SK-N-SH (cell line): ENCODE data around the gene ZNF664. TPM values are rescaled to one million over a fixed set of nuclear protein-coding genes. Genes with fewer than 3 reads are reported as not detected.

Experiments
- CTCF ChIA-PET: fragments of 300-600, 350-600 bp; formaldehyde crosslinking; extraction: SDS; loops from one replicate; lab custom pipeline; 2021; lab: Yijun Ruan, JAX
- POLR2A ChIA-PET: fragments of 350-600 bp; sonication (Branson Sonifier 250); formaldehyde crosslinking; extraction: SDS; loops from one replicate; lab custom pipeline; 2020; ENCODE audit warnings: antibody characterized with exemption, inconsistent platforms; lab: Yijun Ruan, JAX
- DNase-seq: peaks from one replicate; pipeline ENCODE4 v3.0.0; 2012
- H2AFZ ChIP-seq: fragments of 200-600 bp; sonication (generic); 2 replicates; pipeline ENCODE4 v1.8.1; 2016; ENCODE audit warnings: antibody characterized with exemption, mild to moderate bottlenecking, low read depth
- H3F3A ChIP-seq: fragments of 200-600 bp; sonication (generic); replicated peaks from 2 replicates; pipeline ENCODE3; 2016; ENCODE audit warnings: antibody characterized with exemption, mild to moderate bottlenecking; ENCODE audit not compliant: insufficient read depth
- H3K27ac ChIP-seq, 2 experiments: fragments of 200-500 bp in 1 of 2; fragments of 200-600 bp in 1 of 2; sonication (Bioruptor generic) in 1 of 2; sonication (generic), shearing (Covaris generic) in 1 of 2; 2 replicates each; pipeline versions ENCODE4 v1.5.1 to v1.6.1; 2014 to 2016; ENCODE audit warnings: low read depth in 2 of 2, inconsistent platforms in 1 of 2, low read length in 1 of 2, mild to moderate bottlenecking in 1 of 2, mixed read lengths in 1 of 2
- H3K27me3 ChIP-seq: fragments of 200-600 bp; sonication (generic), shearing (Covaris generic); 2 replicates; pipeline ENCODE4 v1.6.1; 2016; ENCODE audit warnings: mixed run types; ENCODE audit not compliant: insufficient read depth
- H3K36me3 ChIP-seq, 2 experiments: fragments of 200-500 bp in 1 of 2; fragments of 200-600 bp in 1 of 2; sonication (Bioruptor generic) in 1 of 2; sonication (generic) in 1 of 2; replicated peaks in 1 of 2; 2 replicates each; pipeline versions ENCODE3 to v1.5.1; 2014 to 2016; ENCODE audit warnings: low read length in 1 of 2, mild to moderate bottlenecking in 1 of 2; ENCODE audit not compliant: insufficient read depth in 2 of 2, control insufficient read depth in 1 of 2
- H3K4me1 ChIP-seq, 2 experiments: fragments of 200-500 bp in 1 of 2; fragments of 200-600 bp in 1 of 2; sonication (Bioruptor generic) in 1 of 2; sonication (generic), shearing (Covaris generic) in 1 of 2; 2 replicates each; pipeline versions ENCODE4 v1.5.1 to v1.6.1; 2014 to 2016; ENCODE audit warnings: low read depth in 1 of 2, low read length in 1 of 2, mixed run types in 1 of 2; ENCODE audit not compliant: insufficient read depth in 2 of 2, control insufficient read depth in 1 of 2
- H3K4me2 ChIP-seq: fragments of 200-600 bp; sonication (generic), shearing (Covaris generic); 2 replicates; pipeline ENCODE4 v1.6.1; 2017; ENCODE audit warnings: mixed run types
- H3K4me3 ChIP-seq, 2 experiments: fragments of 200-500 bp in 1 of 2; fragments of 200-600 bp in 1 of 2; sonication (Bioruptor generic) in 1 of 2; sonication (generic), shearing (Covaris generic) in 1 of 2; 2 replicates each; pipeline versions ENCODE4 v1.5.1 to v1.8.1; 2014 to 2016; ENCODE audit warnings: low read depth in 2 of 2, inconsistent platforms in 1 of 2, low read length in 1 of 2, mild to moderate bottlenecking in 1 of 2, mixed read lengths in 1 of 2, moderate library complexity in 1 of 2
- H3K79me2 ChIP-seq: fragments of 200-600 bp; sonication (generic); 2 replicates; pipeline ENCODE4 v1.8.1; 2017; ENCODE audit warnings: mild to moderate bottlenecking; ENCODE audit not compliant: insufficient read depth
- H3K9ac ChIP-seq: fragments of 200-600 bp; sonication (generic); 2 replicates; pipeline ENCODE4 v1.6.1; 2017; ENCODE audit warnings: mixed run types
- H3K9me2 ChIP-seq: fragments of 200-600 bp; sonication (generic); 2 replicates; pipeline ENCODE4 v1.6.1; 2017; ENCODE audit warnings: mixed run types
- H3K9me3 ChIP-seq: fragments of 200-600 bp; sonication (generic); 2 replicates; pipeline ENCODE4 v1.6.1; 2017; ENCODE audit warnings: mixed run types, mild to moderate bottlenecking, moderate library complexity
- H4K20me1 ChIP-seq: fragments of 200-600 bp; sonication (generic); 2 replicates; pipeline ENCODE4 v1.6.1; 2017; ENCODE audit warnings: mild to moderate bottlenecking, mixed run types; ENCODE audit not compliant: insufficient read depth
- ELF1 ChIP-seq: IDR thresholded peaks from 2 replicates; pipeline ENCODE4 v1.4.0; 2012
- EZH2phosphoT487 ChIP-seq: fragments of 200-600 bp; sonication (generic); IDR thresholded peaks from 2 replicates; pipeline ENCODE4 v1.6.1; 2017; ENCODE audit warnings: low read depth, mixed run types, mild to moderate bottlenecking, antibody characterized with exemption, moderate library complexity, borderline replicate concordance
- FOSL2 ChIP-seq: IDR thresholded peaks from 2 replicates; pipeline ENCODE4 v1.4.0; 2012; ENCODE audit warnings: low read depth, mild to moderate bottlenecking, moderate library complexity, borderline replicate concordance
- GABPA ChIP-seq: IDR thresholded peaks from 2 replicates; pipeline ENCODE4 v1.4.0; 2012; ENCODE audit warnings: low read depth, mild to moderate bottlenecking
- GATA2 ChIP-seq: sonication (generic); formaldehyde crosslinking; IDR thresholded peaks from 2 replicates; pipeline ENCODE4 v1.5.0; 2020; ENCODE audit warnings: mild to moderate bottlenecking, missing genetic modification reagents
- JUND ChIP-seq: IDR thresholded peaks from 2 replicates; pipeline ENCODE4 v1.4.0; 2012
- MEF2A ChIP-seq: IDR thresholded peaks from 2 replicates; pipeline ENCODE4 v1.4.0; 2012; ENCODE audit warnings: low read depth, borderline replicate concordance
- MXI1 ChIP-seq: IDR thresholded peaks from 2 replicates; pipeline ENCODE4 v1.6.1; 2012; ENCODE audit warnings: mild to moderate bottlenecking, low read depth, low read length, improper control_type of control experiment
- NFIC ChIP-seq: IDR thresholded peaks from 2 replicates; pipeline ENCODE4 v1.4.0; 2012; ENCODE audit warnings: borderline replicate concordance
- PBX3 ChIP-seq: IDR thresholded peaks from 2 replicates; pipeline ENCODE4; 2012
- RFX5 ChIP-seq: IDR thresholded peaks from 2 replicates; pipeline ENCODE4 v1.6.1; 2012; ENCODE audit warnings: mild to moderate bottlenecking, improper control_type of control experiment, low read length
- RXRA ChIP-seq: IDR thresholded peaks from 2 replicates; pipeline ENCODE4 v1.4.0; 2012; ENCODE audit warnings: low read depth, mild to moderate bottlenecking, borderline replicate concordance
- SIN3A ChIP-seq: IDR thresholded peaks from 2 replicates; pipeline ENCODE4 v1.6.1; 2012; ENCODE audit warnings: low read depth, mild to moderate bottlenecking, low read length, moderate library complexity, borderline replicate concordance
- TAF1 ChIP-seq: IDR thresholded peaks from 2 replicates; pipeline ENCODE4 v1.6.1; 2012; ENCODE audit warnings: low read depth, mild to moderate bottlenecking, low read length, moderate library complexity, borderline replicate concordance
- WGBS: methylation state at CpG from one replicate; pipeline ENCODE4 v1.1.6; 2017; ENCODE audit warnings: low lambda C conversion rate; 5-methylcytosine and 5-hydroxymethylcytosine counted together
- polyA plus RNA-seq, 3 experiments: library from polyadenylated mRNA; depleted of rRNA; stranded (reverse); fragments of >200 nt; gene quantifications; 2 replicates each; pipeline ENCODE4 v1.2.3, GENCODE V29; 2012
- TF ChIP-seq, protein P1 (sequence below): IDR thresholded peaks from 2 replicates; pipeline ENCODE4 v1.4.0; 2012; ENCODE audit warnings: low read depth
- TF ChIP-seq, protein P2 (sequence below): fragments of 200-600 bp; sonication (generic); IDR thresholded peaks from 2 replicates; pipeline ENCODE4 v1.6.1; 2017; ENCODE audit warnings: antibody characterized with exemption, mild to moderate bottlenecking, moderate library complexity
- TF ChIP-seq, protein P3 (sequence below): IDR thresholded peaks from 2 replicates; pipeline ENCODE4 v1.4.0; 2012; ENCODE audit warnings: low read depth, borderline replicate concordance

ZNF664 gene
- polyA plus RNA-seq, 1 of the 3 experiments (the other 2 are of a cell fraction): 34.9 TPM

GRCh38 chr12:124057691-124058090 lies 84.7 kb downstream of the ZNF664 start:
- no peak for DNase-seq
- H4K20me1 ChIP-seq: no peaks in the 10 kb centered on the region
- H3K36me3 ChIP-seq: no peaks in the 10 kb centered on the region
- no peak overlapping the region for H3K9ac ChIP-seq
- no peaks in the 10 kb centered on the region for H3F3A ChIP-seq
- no peak overlapping the region for H3K27ac ChIP-seq
- ChIA-PET POLR2A (no interaction called here), CTCF (interaction anchor here (1.4 kb wide), 1 partner anchor 97 kb away, joined by 4 read pairs; no protein-coding TSS in a partner anchor)
- H3K4me1 ChIP-seq: peaks cover 0 to 3% of the 10 kb centered on the region in 2 experiments; a peak in 1 of 4 replicates
- H3K4me3 ChIP-seq: no peak overlapping the region
- no peak overlapping the region for H2AFZ ChIP-seq
- 80% methylated on average over 2 of the region's 2 CpGs for WGBS
- H3K27me3 ChIP-seq: no peaks in the 10 kb centered on the region
- no peaks in the 10 kb centered on the region for H3K9me3 ChIP-seq
- TF ChIP-seq ELF1 (no peak), PBX3 (no peak), SIN3A (no peak), GABPA (no peak), JUND (no peak), FOSL2 (no peak), TAF1 (no peak), EZH2phosphoT487 (no peak), NFIC (no peak), GATA2 (CRISPR knock-in tag) (no peak), RFX5 (no peak), MXI1 (no peak), MEF2A (no peak), RXRA (no peak)
- TF ChIP-seq, protein P1, sequence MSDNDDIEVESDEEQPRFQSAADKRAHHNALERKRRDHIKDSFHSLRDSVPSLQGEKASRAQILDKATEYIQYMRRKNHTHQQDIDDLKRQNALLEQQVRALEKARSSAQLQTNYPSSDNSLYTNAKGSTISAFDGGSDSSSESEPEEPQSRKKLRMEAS: no peak
- TF ChIP-seq, protein P2, sequence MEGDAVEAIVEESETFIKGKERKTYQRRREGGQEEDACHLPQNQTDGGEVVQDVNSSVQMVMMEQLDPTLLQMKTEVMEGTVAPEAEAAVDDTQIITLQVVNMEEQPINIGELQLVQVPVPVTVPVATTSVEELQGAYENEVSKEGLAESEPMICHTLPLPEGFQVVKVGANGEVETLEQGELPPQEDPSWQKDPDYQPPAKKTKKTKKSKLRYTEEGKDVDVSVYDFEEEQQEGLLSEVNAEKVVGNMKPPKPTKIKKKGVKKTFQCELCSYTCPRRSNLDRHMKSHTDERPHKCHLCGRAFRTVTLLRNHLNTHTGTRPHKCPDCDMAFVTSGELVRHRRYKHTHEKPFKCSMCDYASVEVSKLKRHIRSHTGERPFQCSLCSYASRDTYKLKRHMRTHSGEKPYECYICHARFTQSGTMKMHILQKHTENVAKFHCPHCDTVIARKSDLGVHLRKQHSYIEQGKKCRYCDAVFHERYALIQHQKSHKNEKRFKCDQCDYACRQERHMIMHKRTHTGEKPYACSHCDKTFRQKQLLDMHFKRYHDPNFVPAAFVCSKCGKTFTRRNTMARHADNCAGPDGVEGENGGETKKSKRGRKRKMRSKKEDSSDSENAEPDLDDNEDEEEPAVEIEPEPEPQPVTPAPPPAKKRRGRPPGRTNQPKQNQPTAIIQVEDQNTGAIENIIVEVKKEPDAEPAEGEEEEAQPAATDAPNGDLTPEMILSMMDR: no peak
- TF ChIP-seq, protein P3, sequence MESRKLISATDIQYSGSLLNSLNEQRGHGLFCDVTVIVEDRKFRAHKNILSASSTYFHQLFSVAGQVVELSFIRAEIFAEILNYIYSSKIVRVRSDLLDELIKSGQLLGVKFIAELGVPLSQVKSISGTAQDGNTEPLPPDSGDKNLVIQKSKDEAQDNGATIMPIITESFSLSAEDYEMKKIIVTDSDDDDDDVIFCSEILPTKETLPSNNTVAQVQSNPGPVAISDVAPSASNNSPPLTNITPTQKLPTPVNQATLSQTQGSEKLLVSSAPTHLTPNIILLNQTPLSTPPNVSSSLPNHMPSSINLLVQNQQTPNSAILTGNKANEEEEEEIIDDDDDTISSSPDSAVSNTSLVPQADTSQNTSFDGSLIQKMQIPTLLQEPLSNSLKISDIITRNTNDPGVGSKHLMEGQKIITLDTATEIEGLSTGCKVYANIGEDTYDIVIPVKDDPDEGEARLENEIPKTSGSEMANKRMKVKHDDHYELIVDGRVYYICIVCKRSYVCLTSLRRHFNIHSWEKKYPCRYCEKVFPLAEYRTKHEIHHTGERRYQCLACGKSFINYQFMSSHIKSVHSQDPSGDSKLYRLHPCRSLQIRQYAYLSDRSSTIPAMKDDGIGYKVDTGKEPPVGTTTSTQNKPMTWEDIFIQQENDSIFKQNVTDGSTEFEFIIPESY: no peak
- H3K4me2 ChIP-seq: no peak overlapping the region
- no peaks in the 10 kb centered on the region for H3K79me2 ChIP-seq
- no peaks in the 10 kb centered on the region for H3K9me2 ChIP-seq
